HepG2 (cell line): ENCODE results near the gene GOLGA3. TPM values are rescaled to one million over a fixed set of nuclear protein-coding genes. Genes with fewer than 3 reads are reported as not detected.

Experiments used
- ATAC-seq: fragments of 200-7000 bp; cut with Tn5 transposase; 3 replicates; pipeline ENCODE4 v1.9.1; 2020; ENCODE audit warnings: mild to moderate bottlenecking, moderate library complexity
- BruUV-seq: library from RNA; stranded (reverse); fragments of 400-500 nt; replicated peaks from 2 replicates; lab custom pipeline; 2021; lab: Mats Ljungman, UMichigan
- CTCF ChIA-PET: fragments of 300-600 bp; formaldehyde crosslinking; extraction: SDS; loops from one replicate; lab custom pipeline; 2021; ENCODE audit warnings: low total read pairs, inconsistent platforms, low intra/inter-chr PET ratio; lab: Yijun Ruan, JAX
- POLR2A ChIA-PET: fragments of 350-600 bp; sonication (Branson Sonifier 250); formaldehyde crosslinking; loops from one replicate; lab custom pipeline; 2020; ENCODE audit warnings: antibody characterized with exemption, inconsistent platforms; lab: Yijun Ruan, JAX
- DNase-seq: peaks from one replicate; pipeline ENCODE4 v3.0.0-alpha.2; 2015; ENCODE audit warnings: low spot score
- FAIRE-seq: peaks from 3 replicates; lab custom pipeline; 2011; peaks lifted over from hg19 to GRCh38; lab: Jason Lieb, UNC
- H2AFZ ChIP-seq: one replicate; pipeline ENCODE4 v1.6.1; 2011; ENCODE audit warnings: low read length, inconsistent platforms
- H3K27ac ChIP-seq: fragments of 300-600 bp; 3 replicates; pipeline ENCODE4 v1.8.0; 2011; ENCODE audit warnings: mixed run types, mild to moderate bottlenecking, mixed read lengths, low read length, inconsistent platforms; ENCODE audit not compliant: insufficient read depth; ENCODE audit errors: extremely low read length
- H3K27me3 ChIP-seq, 2 experiments: fragments of 200-600 bp in 1 of 2; 2 replicates in 1 of 2; 3 replicates in 1 of 2; pipeline versions ENCODE4 v1.6.0 to v1.8.0; 2011; ENCODE audit warnings: low read length in 2 of 2, mild to moderate bottlenecking in 2 of 2, moderate library complexity in 2 of 2, inconsistent platforms in 1 of 2; ENCODE audit not compliant: insufficient read depth in 2 of 2, control insufficient read depth in 1 of 2
- H3K36me3 ChIP-seq, 2 experiments: fragments of 200-600 bp in 1 of 2; replicated peaks in 1 of 2; 2 replicates in 1 of 2; 3 replicates in 1 of 2; pipeline versions ENCODE4 v1.5.1 to v1.8.0; 2011; ENCODE audit warnings: low read length in 2 of 2, inconsistent platforms in 1 of 2; ENCODE audit not compliant: insufficient read depth in 2 of 2, control insufficient read depth in 1 of 2
- H3K4me1 ChIP-seq: 2 replicates; pipeline ENCODE4 v1.5.1; 2012; ENCODE audit warnings: low read length, inconsistent platforms; ENCODE audit not compliant: insufficient read depth
- H3K4me2 ChIP-seq: 2 replicates; pipeline ENCODE4 v1.6.0; 2011; ENCODE audit warnings: low read depth, low read length, inconsistent platforms
- H3K4me3 ChIP-seq, 3 experiments: fragments of 200-600 bp in 1 of 3; sonication (generic), shearing (Covaris generic) in 1 of 3; replicated peaks in 1 of 3; 2 replicates each; pipeline ENCODE4 v1.5.1; 2011 to 2016; ENCODE audit warnings: low read length in 3 of 3, inconsistent platforms in 2 of 3, low read depth in 2 of 3, mild to moderate bottlenecking in 2 of 3, control low read depth in 1 of 3, mixed read lengths in 1 of 3; ENCODE audit not compliant: insufficient read depth in 1 of 3
- H3K79me2 ChIP-seq: one replicate; pipeline ENCODE4 v1.6.1; 2011; ENCODE audit warnings: low read length, inconsistent platforms; ENCODE audit not compliant: insufficient read depth
- H3K9ac ChIP-seq: 2 replicates; pipeline ENCODE4 v1.6.0; 2011; ENCODE audit warnings: mild to moderate bottlenecking, low read depth, low read length, inconsistent platforms; ENCODE audit not compliant: insufficient read depth
- H3K9me3 ChIP-seq: 2 replicates; pipeline ENCODE4 v1.5.1; 2012; ENCODE audit warnings: mild to moderate bottlenecking, low read length
- H4K20me1 ChIP-seq: 2 replicates; pipeline ENCODE4 v1.6.0; 2011; ENCODE audit warnings: inconsistent platforms, mild to moderate bottlenecking, low read length, moderate library complexity; ENCODE audit not compliant: insufficient read depth
- AHR ChIP-seq: IDR thresholded peaks from 2 replicates; pipeline ENCODE4 v1.6.1; 2018; ENCODE audit warnings: missing genetic modification reagents, missing compliant biosample characterization
- CAMTA2 ChIP-seq: sonication (generic); formaldehyde crosslinking; IDR thresholded peaks from 2 replicates; pipeline ENCODE4 v1.4.0; 2020; ENCODE audit warnings: mild to moderate bottlenecking, missing genetic modification reagents, borderline replicate concordance
- CHD4 ChIP-seq: fragments of 200-600 bp; sonication (generic); IDR thresholded peaks from 2 replicates; pipeline ENCODE4 v1.7.0; 2017; ENCODE audit warnings: mild to moderate bottlenecking, low read length, borderline replicate concordance
- GMEB1 ChIP-seq: sonication (generic); formaldehyde crosslinking; IDR thresholded peaks from 2 replicates; pipeline ENCODE4 v1.5.1; 2020; ENCODE audit warnings: missing genetic modification reagents, mild to moderate bottlenecking, borderline replicate concordance
- KLF13 ChIP-seq: sonication (generic); formaldehyde crosslinking; IDR thresholded peaks from 2 replicates; pipeline ENCODE4 v1.4.0; 2020; ENCODE audit warnings: mild to moderate bottlenecking, missing genetic modification reagents
- NFKB2 ChIP-seq: sonication (generic); formaldehyde crosslinking; IDR thresholded peaks from 2 replicates; pipeline ENCODE4 v1.4.0; 2020; ENCODE audit warnings: missing genetic modification reagents, borderline replicate concordance
- ZBTB43 ChIP-seq: sonication (generic); formaldehyde crosslinking; conservative IDR thresholded peaks from 2 replicates; pipeline ENCODE4 v1.4.0; 2020; ENCODE audit warnings: missing genetic modification reagents
- ZBTB7A ChIP-seq: sonication (generic); formaldehyde crosslinking; IDR thresholded peaks from 2 replicates; pipeline ENCODE4 v1.8.0; 2022; ENCODE audit warnings: mild to moderate bottlenecking, missing genetic modification reagents
- ZNF512 ChIP-seq: sonication (generic); formaldehyde crosslinking; IDR thresholded peaks from 2 replicates; pipeline ENCODE4 v1.4.0; 2020; ENCODE audit warnings: mild to moderate bottlenecking, missing genetic modification reagents
- WGBS: methylation state at CpG from one replicate; pipeline ENCODE4 v1.1.6; 2017; ENCODE audit warnings: low lambda C conversion rate; 5-methylcytosine and 5-hydroxymethylcytosine counted together
- in situ Hi-C: cut with HindIII; loops from 2 replicates; pipeline ENCODE4 v1.10.0; 2017; ENCODE audit warnings: low pct_unique_long_range_greater_than_20kb; ENCODE audit not compliant: extremely low pct_ligation_motif_present
- intact Hi-C: fragments of 100-400 bp; cut with micrococcal nuclease; formaldehyde crosslinking; loops from one replicate; pipeline ENCODE4 v1.10.0; 2022; ENCODE audit not compliant: unreplicated experiment
- polyA plus RNA-seq, 8 experiments: library from polyadenylated mRNA; depleted of rRNA in 3 of 8; stranded (reverse) in 7 of 8; unstranded in 1 of 8; fragments of >200 nt; fragmentation: Illumina TruSeq in 4 of 8; extraction: Trizol in 4 of 8; gene quantifications; 2 replicates each; pipeline versions ENCODE4 v1.2.1 to v1.2.3, GENCODE V29; 2011 to 2016; ENCODE audit warnings: low read depth in 4 of 8, missing spikeins in 1 of 8, mixed read lengths in 1 of 8; ENCODE audit not compliant: insufficient read depth in 1 of 8
- total RNA-seq, 5 experiments: library from RNA; depleted of rRNA; stranded (reverse); fragments of >200 nt; fragmentation: Illumina TruSeq; extraction: Trizol; gene quantifications; 2 replicates each; pipeline ENCODE4 v1.2.3, GENCODE V29; 2016; ENCODE audit warnings: low read depth in 1 of 5

Gene GOLGA3
- total and polyA plus RNA-seq, 2 of the 13 experiments (the other 11 are each of a cell fraction or from before 2014, with no cell fraction given) = 22.0 to 43.0 TPM

GRCh38 chr12:132831771-132832170 lies 3.1 kb upstream of the GOLGA3 start:
- TF ChIP-seq CHD4 = no peak
- WGBS = 95% methylated on average over 11 of the region's 11 CpGs
- H3K4me2 ChIP-seq = no peak overlapping the region
- no peak for FAIRE-seq
- no peak for DNase-seq
- POLR2A ChIA-PET = no interaction called here
- H4K20me1 ChIP-seq = no peaks in the 10 kb centered on the region
- H3K79me2 ChIP-seq = peaks cover 18% of the 10 kb centered on the region
- H3K27ac ChIP-seq = no peak overlapping the region
- no peaks in the 10 kb centered on the region; a peak in 1 of 5 replicates for H3K27me3 ChIP-seq
- no TSS peak for BruUV-seq
- in situ Hi-C loops = no loop called here
- H3K4me3 ChIP-seq = no peak overlapping the region
- no peaks in the 10 kb centered on the region for H3K9me3 ChIP-seq
- CTCF ChIA-PET = no interaction called here
- peaks cover 17% of the 10 kb centered on the region for H3K4me1 ChIP-seq
- intact Hi-C loops = no loop called here
- no peak for ATAC-seq
- peaks cover 0 to 3% of the 10 kb centered on the region in 2 experiments; a peak in 1 of 5 replicates for H3K36me3 ChIP-seq
- no peak overlapping the region for H3K9ac ChIP-seq
- no peak overlapping the region for H2AFZ ChIP-seq

- no peaks in the 10 kb centered on the region for H3K9me3 ChIP-seq
- peak overlapping the region; percentile 99 for H3K27ac ChIP-seq
- peak overlapping the region; percentile 76 for H3K4me2 ChIP-seq
- H3K4me1 ChIP-seq = peaks cover 23% of the 10 kb centered on the region
- no peaks in the 10 kb centered on the region; a peak in 1 of 5 replicates for H3K27me3 ChIP-seq
- 10% methylated on average over 22 of the region's 59 CpGs for WGBS
- peaks cover 47% of the 10 kb centered on the region for H3K79me2 ChIP-seq
- in situ Hi-C loops (no loop called here), intact Hi-C loops (no loop called here)
- ChIA-PET CTCF (no interaction called here), POLR2A (interaction anchor here (0.9 to 1.9 kb wide), 3 partner anchors 9 to 59 kb away, joined by 4 to 11 read pairs (median 4); partner anchors contain the start of gene CHFR)
- H3K36me3 ChIP-seq = peaks cover 2 to 30% of the 10 kb centered on the region in 2 experiments; a peak in 4 of 5 replicates
- peaks cover 18% of the 10 kb centered on the region for H4K20me1 ChIP-seq
- peak overlapping the region; percentile 82 to 100 (median 87) for H3K4me3 ChIP-seq
- BruUV-seq = TSS peak; percentile 61
- no peak overlapping the region for H2AFZ ChIP-seq
- peak overlapping the region; percentile 99 for H3K9ac ChIP-seq
- ATAC-seq (peak; percentile 41), FAIRE-seq (no peak), DNase-seq (peak; percentile 28)
- TF ChIP-seq AHR (CRISPR knock-in tag) = 0 out of 2 replicates have a peak, but pooled peaks have one; percentile 21
- no peak for TF ChIP-seq KLF13
- no peak for TF ChIP-seq ZNF512 (CRISPR knock-in tag)
- 0 out of 2 replicates have a peak, but pooled peaks have one; percentile 13 for TF ChIP-seq NFKB2 (CRISPR knock-in tag)
- no peak for TF ChIP-seq ZBTB43 (CRISPR knock-in tag)
- TF ChIP-seq CAMTA2 (CRISPR knock-in tag) = no peak
- no peak for TF ChIP-seq GMEB1 (CRISPR knock-in tag)
- 0 out of 2 replicates have a peak, but pooled peaks have one; percentile 26 for TF ChIP-seq ZBTB7A (CRISPR knock-in tag)
Observed at GRCh38 chr12:132827763-132828703, 636 bp downstream of the GOLGA3 start.
